ENCODE measurements around the gene SF3B2. TPM values are rescaled to one million over a fixed set of nuclear protein-coding genes. Genes with fewer than 3 reads are reported as not detected.

Gene SF3B2
- total RNA-seq, 1 donor from 2014 or later, result 193 TPM

DNA sequence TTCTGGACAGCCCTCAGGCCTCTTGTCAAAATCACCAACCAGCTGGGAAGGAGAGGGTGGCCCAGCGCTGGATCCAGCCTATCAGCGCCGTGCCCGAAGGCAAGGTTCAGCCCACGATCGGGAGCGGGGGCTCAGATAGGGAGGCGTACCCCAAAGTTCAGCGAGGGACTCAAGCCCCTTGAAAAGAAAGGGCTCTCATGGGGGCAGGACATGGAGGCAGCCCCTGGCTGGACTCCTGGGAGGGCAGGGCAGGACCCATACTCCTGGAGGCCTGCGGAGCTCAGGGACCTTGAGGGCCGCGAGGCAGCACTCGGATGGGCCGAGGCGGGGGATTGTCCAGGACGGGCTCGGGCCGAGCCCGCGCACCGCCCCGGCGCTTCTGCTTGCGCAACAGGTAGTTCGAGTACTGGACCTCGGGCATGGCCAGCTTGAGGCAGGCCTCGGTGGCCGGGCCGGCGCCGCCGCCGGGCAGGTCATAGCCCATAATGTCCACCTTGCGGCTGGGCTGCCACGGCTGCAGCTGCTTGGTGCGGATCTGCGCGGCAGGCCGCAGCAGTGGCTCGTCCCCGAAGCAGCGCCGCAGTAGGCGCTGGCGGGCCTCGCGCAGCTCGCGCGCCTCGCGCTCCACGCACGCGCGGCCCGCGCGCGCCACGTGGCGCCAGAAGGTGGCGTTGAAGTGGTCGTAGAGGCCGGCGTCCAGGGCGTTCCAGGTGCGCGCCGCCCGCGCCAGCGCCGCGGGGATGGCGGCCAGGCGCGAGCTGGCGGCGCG lies 9.8 kb upstream of the SF3B2 start:
- Mint-ChIP-seq H3K4me3 (ENCODE audit: unreplicated experiment) (no peak overlapping the region), H3K36me3 (ENCODE audit: unreplicated experiment) (no peaks in the 10 kb centered on the region), H3K4me1 (ENCODE audit: unreplicated experiment) (peaks cover 6% of the 10 kb centered on the region), H3K9me3 (ENCODE audit: unreplicated experiment) (no peaks in the 10 kb centered on the region), H3K27ac (ENCODE audit: unreplicated experiment) (no peak overlapping the region), H3K27me3 (ENCODE audit: unreplicated experiment) (no peaks in the 10 kb centered on the region)
- DNase-seq (ENCODE audit: extremely low spot score, unreplicated experiment), result no peak
- TF ChIP-seq, protein P1, sequence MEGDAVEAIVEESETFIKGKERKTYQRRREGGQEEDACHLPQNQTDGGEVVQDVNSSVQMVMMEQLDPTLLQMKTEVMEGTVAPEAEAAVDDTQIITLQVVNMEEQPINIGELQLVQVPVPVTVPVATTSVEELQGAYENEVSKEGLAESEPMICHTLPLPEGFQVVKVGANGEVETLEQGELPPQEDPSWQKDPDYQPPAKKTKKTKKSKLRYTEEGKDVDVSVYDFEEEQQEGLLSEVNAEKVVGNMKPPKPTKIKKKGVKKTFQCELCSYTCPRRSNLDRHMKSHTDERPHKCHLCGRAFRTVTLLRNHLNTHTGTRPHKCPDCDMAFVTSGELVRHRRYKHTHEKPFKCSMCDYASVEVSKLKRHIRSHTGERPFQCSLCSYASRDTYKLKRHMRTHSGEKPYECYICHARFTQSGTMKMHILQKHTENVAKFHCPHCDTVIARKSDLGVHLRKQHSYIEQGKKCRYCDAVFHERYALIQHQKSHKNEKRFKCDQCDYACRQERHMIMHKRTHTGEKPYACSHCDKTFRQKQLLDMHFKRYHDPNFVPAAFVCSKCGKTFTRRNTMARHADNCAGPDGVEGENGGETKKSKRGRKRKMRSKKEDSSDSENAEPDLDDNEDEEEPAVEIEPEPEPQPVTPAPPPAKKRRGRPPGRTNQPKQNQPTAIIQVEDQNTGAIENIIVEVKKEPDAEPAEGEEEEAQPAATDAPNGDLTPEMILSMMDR (IDR thresholded peaks at IDR 0.05), result no peak

DNA sequence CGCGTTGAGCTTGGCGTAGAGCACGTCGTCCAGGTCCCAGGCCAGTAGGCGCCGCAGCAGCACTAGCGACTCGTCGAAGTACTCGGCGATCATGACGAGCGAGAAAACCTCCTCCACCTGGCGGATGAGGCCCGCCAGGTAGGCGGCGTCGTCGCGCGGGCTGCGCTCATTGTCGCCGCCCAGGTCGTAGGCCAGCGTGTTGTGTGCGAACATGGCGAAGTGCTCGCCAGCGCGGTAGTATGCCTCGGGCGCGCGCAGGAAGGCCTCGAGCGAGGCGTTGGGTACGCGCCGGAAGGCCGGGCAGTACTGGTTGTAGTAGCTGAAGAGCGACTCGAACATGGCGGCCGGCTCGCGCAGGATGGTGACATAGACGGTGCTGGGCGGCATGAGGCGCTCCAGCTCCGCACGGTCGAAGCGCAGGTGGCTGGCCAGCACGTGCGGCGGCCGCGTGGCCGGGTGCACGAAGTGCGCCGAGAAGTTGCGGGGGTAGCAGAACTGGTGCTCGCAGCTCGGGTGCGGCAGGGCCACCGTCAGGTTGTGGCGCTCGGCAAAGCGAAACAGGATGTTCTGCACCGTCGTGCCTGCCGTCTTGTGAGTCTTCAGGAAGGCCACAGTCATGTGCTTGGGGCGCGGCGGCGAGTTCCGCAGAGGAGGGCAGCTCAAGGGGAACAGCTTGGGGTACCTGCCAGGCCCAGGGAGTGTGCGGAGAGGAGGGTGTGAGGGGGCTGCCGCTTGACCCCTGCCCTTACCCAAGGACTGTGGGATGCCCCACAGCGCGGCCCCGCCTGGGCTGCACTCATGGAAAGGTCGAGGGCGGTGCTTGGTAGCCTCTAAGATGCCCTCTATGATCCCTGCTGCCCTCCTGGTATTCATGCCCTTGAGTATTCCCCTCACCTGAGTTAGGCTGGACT lies 8.9 kb upstream of the SF3B2 start:
- TF ChIP-seq, protein P1 (IDR thresholded peaks at IDR 0.05), result no peak
- Mint-ChIP-seq H3K27me3 (ENCODE audit: unreplicated experiment) (no peaks in the 10 kb centered on the region), H3K9me3 (ENCODE audit: unreplicated experiment) (no peaks in the 10 kb centered on the region), H3K27ac (ENCODE audit: unreplicated experiment) (no peak overlapping the region), H3K36me3 (ENCODE audit: unreplicated experiment) (no peaks in the 10 kb centered on the region), H3K4me1 (ENCODE audit: unreplicated experiment) (peaks cover 13% of the 10 kb centered on the region), H3K4me3 (ENCODE audit: unreplicated experiment) (no peak overlapping the region)
- DNase-seq (ENCODE audit: extremely low spot score, unreplicated experiment), result no peak

DNA sequence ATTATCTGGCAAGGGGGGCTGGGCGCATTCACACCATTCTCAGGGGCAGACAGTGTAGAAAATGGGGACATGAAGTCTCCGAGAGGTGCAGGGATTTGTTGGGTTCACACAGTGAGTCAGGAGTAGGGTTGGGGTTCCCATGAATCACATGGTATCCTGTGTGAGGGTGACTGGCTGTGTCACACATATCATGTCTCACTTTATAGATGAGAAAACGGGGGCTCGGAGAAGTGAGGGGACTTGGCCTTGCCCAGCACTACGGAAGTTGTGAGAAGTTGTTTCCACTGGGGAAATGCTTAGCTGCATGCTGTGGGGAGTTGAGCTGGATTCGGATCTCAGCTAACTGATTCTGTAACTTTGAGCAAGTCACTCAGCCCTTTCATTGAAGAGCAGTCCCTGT lies 7.4 kb upstream of the SF3B2 start:
- TF ChIP-seq, protein P1 (IDR thresholded peaks at IDR 0.05), result no peak
- Mint-ChIP-seq H3K27ac (ENCODE audit: unreplicated experiment) (no peak overlapping the region), H3K27me3 (ENCODE audit: unreplicated experiment) (no peaks in the 10 kb centered on the region), H3K4me3 (ENCODE audit: unreplicated experiment) (no peak overlapping the region), H3K9me3 (ENCODE audit: unreplicated experiment) (no peaks in the 10 kb centered on the region), H3K4me1 (ENCODE audit: unreplicated experiment) (peaks cover 23% of the 10 kb centered on the region), H3K36me3 (ENCODE audit: unreplicated experiment) (no peaks in the 10 kb centered on the region)
- no peak for DNase-seq (ENCODE audit: extremely low spot score, unreplicated experiment)

DNA sequence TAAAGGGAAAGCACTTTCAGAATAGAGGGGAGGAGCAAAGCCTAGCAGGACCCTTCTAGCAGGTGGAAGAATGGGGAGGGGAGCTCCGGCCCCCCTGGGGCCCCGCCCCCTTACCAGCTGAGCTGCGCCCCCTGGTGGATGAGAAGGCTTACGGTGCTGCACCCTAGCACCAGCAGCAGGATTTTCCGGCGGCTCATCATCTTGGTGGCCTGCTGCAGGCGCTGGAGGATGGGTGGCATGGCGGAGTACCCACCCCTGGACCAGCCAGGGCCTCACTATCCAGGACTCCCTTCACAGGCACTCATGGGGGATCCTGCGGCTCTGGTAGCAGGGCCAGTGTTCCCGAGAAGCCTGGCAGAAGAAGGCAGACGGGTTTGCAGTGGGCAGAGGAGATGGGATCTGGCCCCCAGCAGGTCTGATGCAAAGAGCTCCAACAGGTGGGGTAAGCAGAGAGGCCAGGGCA lies 7.0 kb upstream of the SF3B2 start:
- H3K27ac Mint-ChIP-seq (ENCODE audit: unreplicated experiment), result no peak overlapping the region
- H3K36me3 Mint-ChIP-seq (ENCODE audit: unreplicated experiment), result no peaks in the 10 kb centered on the region
- no peak overlapping the region for H3K4me3 Mint-ChIP-seq (ENCODE audit: unreplicated experiment)
- peak; percentile 92 for DNase-seq (ENCODE audit: extremely low spot score, unreplicated experiment)
- TF ChIP-seq, protein P1 (IDR thresholded peaks at IDR 0.05), result peak; percentile 91
- peaks cover 23% of the 10 kb centered on the region for H3K4me1 Mint-ChIP-seq (ENCODE audit: unreplicated experiment)
- H3K9me3 Mint-ChIP-seq (ENCODE audit: unreplicated experiment), result no peaks in the 10 kb centered on the region
- H3K27me3 Mint-ChIP-seq (ENCODE audit: unreplicated experiment), result no peaks in the 10 kb centered on the region

DNA sequence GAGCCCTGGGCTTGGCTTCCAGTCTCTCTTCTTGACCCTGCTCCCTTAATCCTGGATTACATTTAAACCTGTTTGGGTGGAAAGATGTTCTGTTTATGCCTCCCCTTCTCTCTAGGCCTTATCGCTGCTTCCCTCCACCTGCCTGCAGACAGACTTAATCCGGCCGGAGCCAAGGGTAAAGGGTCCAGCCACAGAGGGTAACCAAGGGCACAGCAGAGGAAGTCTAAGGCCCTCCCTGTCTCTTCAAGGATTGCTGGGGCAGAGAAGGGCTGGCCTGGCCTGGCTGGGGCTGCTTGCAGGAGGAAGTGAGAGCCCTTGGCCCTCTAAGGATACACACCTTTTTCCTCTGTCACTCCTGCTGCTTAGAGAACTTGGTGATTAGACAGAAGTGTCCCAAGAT lies 5.3 kb upstream of the SF3B2 start:
- Mint-ChIP-seq H3K9me3 (ENCODE audit: unreplicated experiment) (no peaks in the 10 kb centered on the region), H3K27ac (ENCODE audit: unreplicated experiment) (no peak overlapping the region)
- DNase-seq (ENCODE audit: extremely low spot score, unreplicated experiment), result no peak

More for the DNA sequence above, 5.3 kb upstream of the SF3B2 start:
- peaks cover 34% of the 10 kb centered on the region for H3K4me1 Mint-ChIP-seq (ENCODE audit: unreplicated experiment)
- TF ChIP-seq, protein P1 (IDR thresholded peaks at IDR 0.05), result no peak
- H3K4me3 Mint-ChIP-seq (ENCODE audit: unreplicated experiment), result no peak overlapping the region
- H3K27me3 Mint-ChIP-seq (ENCODE audit: unreplicated experiment), result no peaks in the 10 kb centered on the region
- no peaks in the 10 kb centered on the region for H3K36me3 Mint-ChIP-seq (ENCODE audit: unreplicated experiment)

Data from osteocyte (in vitro differentiated cells).